Measurements from ENCODE around the gene FHDC1.

DNA sequence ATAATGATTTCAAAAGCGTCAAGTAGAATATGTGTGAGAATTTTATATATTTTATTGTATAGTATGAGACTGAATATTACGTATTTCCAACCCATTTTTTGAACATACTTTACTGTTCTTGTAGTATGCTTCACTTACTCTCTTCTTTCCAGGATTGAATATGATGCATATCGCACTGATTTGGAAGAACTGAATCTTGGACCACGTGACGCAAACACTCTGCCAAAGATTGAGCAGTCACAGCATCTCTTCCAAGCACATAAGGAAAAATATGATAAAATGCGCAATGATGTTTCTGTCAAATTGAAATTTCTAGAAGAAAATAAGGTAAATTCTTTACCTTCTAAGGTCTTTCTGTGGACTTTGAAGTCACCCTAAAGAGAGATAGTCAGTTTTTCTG lies 48.1 kb upstream of the FHDC1 start:
- no peak for TF ChIP-seq EZH2 (IDR thresholded peaks at IDR 0.05; ENCODE audit: borderline replicate concordance, low read length)
- TF ChIP-seq, protein P1, sequence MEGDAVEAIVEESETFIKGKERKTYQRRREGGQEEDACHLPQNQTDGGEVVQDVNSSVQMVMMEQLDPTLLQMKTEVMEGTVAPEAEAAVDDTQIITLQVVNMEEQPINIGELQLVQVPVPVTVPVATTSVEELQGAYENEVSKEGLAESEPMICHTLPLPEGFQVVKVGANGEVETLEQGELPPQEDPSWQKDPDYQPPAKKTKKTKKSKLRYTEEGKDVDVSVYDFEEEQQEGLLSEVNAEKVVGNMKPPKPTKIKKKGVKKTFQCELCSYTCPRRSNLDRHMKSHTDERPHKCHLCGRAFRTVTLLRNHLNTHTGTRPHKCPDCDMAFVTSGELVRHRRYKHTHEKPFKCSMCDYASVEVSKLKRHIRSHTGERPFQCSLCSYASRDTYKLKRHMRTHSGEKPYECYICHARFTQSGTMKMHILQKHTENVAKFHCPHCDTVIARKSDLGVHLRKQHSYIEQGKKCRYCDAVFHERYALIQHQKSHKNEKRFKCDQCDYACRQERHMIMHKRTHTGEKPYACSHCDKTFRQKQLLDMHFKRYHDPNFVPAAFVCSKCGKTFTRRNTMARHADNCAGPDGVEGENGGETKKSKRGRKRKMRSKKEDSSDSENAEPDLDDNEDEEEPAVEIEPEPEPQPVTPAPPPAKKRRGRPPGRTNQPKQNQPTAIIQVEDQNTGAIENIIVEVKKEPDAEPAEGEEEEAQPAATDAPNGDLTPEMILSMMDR (IDR thresholded peaks at IDR 0.05; ENCODE audit: low read length), result no peak

Data from OCI-LY1 (cell line).